Psoas muscle (tissue), 8 donors: ENCODE data around the gene CCDC192. TPM values are rescaled to one million over a fixed set of nuclear protein-coding genes. Genes with fewer than 3 reads are reported as not detected.

Source experiments
- ATAC-seq, 4 donors: fragments of 200-7000 bp; cut with Tn5 transposase; one replicate each; pipeline ENCODE4 v1.9.1; 2020; ENCODE audit warnings: moderate library complexity in 3 of 4, mild to moderate bottlenecking in 2 of 4
- DNase-seq, 2 donors: peaks; one replicate each; pipeline ENCODE4 v3.0.0-alpha.2; 2020
- H3K27ac ChIP-seq: fragments of 200-600 bp; one replicate; pipeline ENCODE4 v1.8.0; 2022
- H3K27me3 ChIP-seq, 3 donors: fragments of 200-600 bp in 1 of 3; one replicate each; pipeline versions ENCODE4 v1.6.1 to v1.8.0; 2013 to 2022; ENCODE audit warnings: low read length in 2 of 3, mild to moderate bottlenecking in 2 of 3, moderate library complexity in 1 of 3; ENCODE audit not compliant: insufficient read depth in 3 of 3
- H3K36me3 ChIP-seq, 2 donors: fragments of 200-600 bp in 1 of 2; one replicate each; pipeline versions ENCODE4 v1.6.1 to v1.8.0; 2013 to 2022; ENCODE audit warnings: low read depth in 1 of 2, mild to moderate bottlenecking in 1 of 2, moderate library complexity in 1 of 2; ENCODE audit not compliant: insufficient read depth in 1 of 2
- H3K4me1 ChIP-seq: fragments of 200-600 bp; one replicate; pipeline ENCODE4 v1.8.0; 2022
- H3K4me3 ChIP-seq: fragments of 200-600 bp; one replicate; pipeline ENCODE4 v1.8.0; 2022; ENCODE audit warnings: mild to moderate bottlenecking
- H3K9me3 ChIP-seq: fragments of 200-600 bp; one replicate; pipeline ENCODE4 v1.8.0; 2022
- WGBS, 3 donors: extraction: QIAGEN DNeasy Blood & Tissue Kit; methylation state at CpG; one replicate each; pipeline versions ENCODE4 v1.1.6 to v1.1.7; 2013; 5-methylcytosine and 5-hydroxymethylcytosine counted together
- intact Hi-C, 2 donors: fragments of 100-400 bp; cut with DNase I; formaldehyde crosslinking; loops; one replicate each; pipeline versions ENCODE4 v1.11.0 to v1.14.2; 2022
- polyA plus RNA-seq, 3 donors: library from polyadenylated mRNA; stranded (reverse); fragments of 200-250 nt; gene quantifications; one replicate each; pipeline ENCODE4 v1.2.3, GENCODE V29; 2013
- total RNA-seq, 4 donors: library from RNA; stranded (reverse); fragmentation: NEBNext Ultra II Directional in 2 of 4; extraction: Animal tissue kit (Norgen Biotek cat#: 25700) in 2 of 4; gene quantifications; one replicate each; pipeline versions ENCODE4 v1.2.1 to v1.2.4, GENCODE V29; 2021 to 2023
- TF ChIP-seq, protein P1 (sequence below): fragments of 200-600 bp; IDR thresholded peaks from one replicate; pipeline ENCODE4 v1.8.0; 2022; ENCODE audit warnings: antibody characterized with exemption
- donor health status: healthy with polysubstance abuse.
- donor health status: DM: no; HTN: no; CAD: no; lungs with moderate emphysema.
- donor health status: Bipolar disorder and iron deficiency.
- donor health status: healthy.
- donor health status: DM: yes; HTN: yes; CAD: no.
- donor health status: DM: no; HTN: no; CAD: no.
- donor health status: DM: no; HTN: no; CAD: no.
- donor health status: DM: yes; HTN: yes; CAD: no.

Gene CCDC192
- total and polyA plus RNA-seq, 7 donors: 0.12 to 1.2 (median 0.19) TPM; not detected in 4

DNA sequence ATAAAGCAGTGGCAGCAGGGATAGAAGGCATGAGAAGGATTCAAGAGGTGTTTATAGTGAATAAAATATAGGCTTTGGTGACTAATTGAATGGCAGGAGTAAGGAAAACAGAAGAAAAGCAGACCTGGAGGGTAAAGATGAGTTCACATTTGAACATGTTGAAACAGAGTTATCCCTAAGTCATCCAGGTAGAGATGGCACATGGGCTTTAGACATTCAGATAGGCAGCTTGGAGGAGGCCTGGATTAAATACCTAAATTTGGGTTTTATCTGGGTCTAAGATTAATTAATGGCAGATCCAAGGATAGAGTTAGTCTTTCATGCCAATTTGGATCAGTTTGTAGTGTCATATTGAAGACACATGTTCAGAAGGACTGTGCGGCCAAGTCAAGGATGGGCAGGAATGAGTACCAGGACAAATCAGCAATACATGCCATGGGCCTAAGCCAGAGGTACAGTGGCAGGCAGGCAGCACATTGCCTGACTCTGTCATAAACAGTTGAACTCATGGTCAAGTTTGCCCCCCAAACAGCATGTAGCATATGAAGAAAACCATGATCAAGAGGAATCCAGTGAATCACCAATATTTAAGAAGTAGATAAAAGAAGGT is 264.9 kb downstream of the CCDC192 start:
- DNase-seq: no peak
- H3K36me3 ChIP-seq: peaks cover 0 to 6% of the 10 kb centered on the region in 2 donors
- H3K4me1 ChIP-seq: no peaks in the 10 kb centered on the region
- no peaks in the 10 kb centered on the region for H3K27me3 ChIP-seq
- TF ChIP-seq, protein P1, sequence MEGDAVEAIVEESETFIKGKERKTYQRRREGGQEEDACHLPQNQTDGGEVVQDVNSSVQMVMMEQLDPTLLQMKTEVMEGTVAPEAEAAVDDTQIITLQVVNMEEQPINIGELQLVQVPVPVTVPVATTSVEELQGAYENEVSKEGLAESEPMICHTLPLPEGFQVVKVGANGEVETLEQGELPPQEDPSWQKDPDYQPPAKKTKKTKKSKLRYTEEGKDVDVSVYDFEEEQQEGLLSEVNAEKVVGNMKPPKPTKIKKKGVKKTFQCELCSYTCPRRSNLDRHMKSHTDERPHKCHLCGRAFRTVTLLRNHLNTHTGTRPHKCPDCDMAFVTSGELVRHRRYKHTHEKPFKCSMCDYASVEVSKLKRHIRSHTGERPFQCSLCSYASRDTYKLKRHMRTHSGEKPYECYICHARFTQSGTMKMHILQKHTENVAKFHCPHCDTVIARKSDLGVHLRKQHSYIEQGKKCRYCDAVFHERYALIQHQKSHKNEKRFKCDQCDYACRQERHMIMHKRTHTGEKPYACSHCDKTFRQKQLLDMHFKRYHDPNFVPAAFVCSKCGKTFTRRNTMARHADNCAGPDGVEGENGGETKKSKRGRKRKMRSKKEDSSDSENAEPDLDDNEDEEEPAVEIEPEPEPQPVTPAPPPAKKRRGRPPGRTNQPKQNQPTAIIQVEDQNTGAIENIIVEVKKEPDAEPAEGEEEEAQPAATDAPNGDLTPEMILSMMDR: no peak
- no peak overlapping the region for H3K4me3 ChIP-seq
- H3K9me3 ChIP-seq: no peaks in the 10 kb centered on the region
- no peak for ATAC-seq
- 39 to 79% (median 69%) methylated on average over 1 of the region's 1 CpG for WGBS, 3 donors
- H3K27ac ChIP-seq: no peak overlapping the region
- intact Hi-C loops: no loop called here

DNA sequence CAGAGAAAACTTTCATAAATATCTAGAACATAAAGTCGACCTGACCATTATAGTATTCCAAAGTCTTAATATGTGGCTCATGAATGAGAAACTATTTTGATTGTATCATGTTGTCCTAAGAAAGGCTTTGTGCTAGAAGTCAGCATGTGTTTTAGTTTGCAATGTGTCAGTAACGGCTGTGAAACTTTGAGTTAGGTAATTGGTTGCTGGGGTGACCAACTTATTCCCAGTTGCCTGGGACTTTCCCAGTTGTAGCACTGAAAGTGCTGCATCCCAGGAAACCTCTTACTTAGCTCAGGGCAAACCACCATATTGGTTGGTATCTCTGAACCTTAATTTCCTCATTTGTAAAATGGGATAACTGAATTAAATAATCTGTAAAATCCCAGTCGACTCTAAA is 265.8 kb downstream of the CCDC192 start:
- H3K27ac ChIP-seq: no peak overlapping the region

DNA sequence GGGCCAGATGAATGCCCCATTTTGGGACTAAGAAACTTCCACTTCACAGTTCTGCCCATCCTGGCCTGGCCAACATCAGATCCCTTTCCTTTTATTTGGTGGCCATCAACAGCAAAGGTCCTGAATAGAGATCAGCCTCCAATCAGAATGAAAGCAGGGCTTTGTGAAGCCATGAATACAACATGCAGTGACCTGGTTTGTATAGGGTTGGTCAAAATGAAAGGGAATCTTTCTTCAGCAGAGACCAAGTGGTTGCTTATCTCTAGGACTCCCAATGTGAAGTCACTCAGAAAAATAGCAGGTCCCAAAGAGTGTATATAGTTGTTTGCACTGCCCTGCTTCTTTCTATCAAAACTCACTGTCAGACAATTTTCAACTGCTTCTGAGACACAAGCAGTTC is 266.5 kb downstream of the CCDC192 start:
- ATAC-seq (no peak), DNase-seq (no peak)
- H3K36me3 ChIP-seq: peaks cover 0 to 6% of the 10 kb centered on the region in 2 donors
- H3K4me1 ChIP-seq: no peaks in the 10 kb centered on the region
- no peak overlapping the region for H3K4me3 ChIP-seq
- H3K9me3 ChIP-seq: no peaks in the 10 kb centered on the region
- no peaks in the 10 kb centered on the region for H3K27me3 ChIP-seq
- TF ChIP-seq, protein P1: no peak
- H3K27ac ChIP-seq: no peak overlapping the region
- intact Hi-C loops: no loop called here

More for the DNA sequence above, 265.8 kb downstream of the CCDC192 start:
- Histone ChIP-seq H3K36me3 (peaks cover 0 to 6% of the 10 kb centered on the region in 2 donors), H3K4me3 (no peak overlapping the region), H3K27me3 (no peaks in the 10 kb centered on the region), H3K4me1 (no peaks in the 10 kb centered on the region), H3K9me3 (no peaks in the 10 kb centered on the region)
- DNase-seq: no peak
- TF ChIP-seq, protein P1: no peak
- intact Hi-C loops: no loop called here
- ATAC-seq: no peak
- WGBS, 3 donors: 82 to 85% (median 83%) methylated on average over 3 of the region's 3 CpGs

DNA sequence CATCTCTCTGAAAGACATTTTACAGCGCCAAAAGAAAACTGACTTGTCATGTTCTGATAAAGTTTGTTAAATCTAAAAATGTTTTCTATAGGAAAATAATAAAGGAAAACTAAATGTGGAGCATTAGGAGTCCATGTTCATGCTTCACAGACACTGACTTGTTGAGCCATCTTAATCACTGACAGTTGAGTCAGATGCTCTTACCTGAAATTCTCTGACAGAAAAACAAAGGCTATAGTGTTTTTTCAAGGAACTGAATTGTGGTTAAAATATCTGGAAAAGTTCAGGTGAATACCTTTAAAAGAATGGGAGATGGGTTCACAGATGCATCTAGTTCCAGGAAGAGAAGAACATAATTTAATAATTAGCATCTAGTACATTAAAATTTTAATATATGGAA is 266.9 kb downstream of the CCDC192 start:
- H3K36me3 ChIP-seq: peaks cover 0 to 6% of the 10 kb centered on the region in 2 donors
- no peak overlapping the region for H3K4me3 ChIP-seq
- DNase-seq (no peak), ATAC-seq (no peak)
- intact Hi-C loops: no loop called here
- TF ChIP-seq, protein P1: no peak
- H3K27me3 ChIP-seq: no peaks in the 10 kb centered on the region
- no peaks in the 10 kb centered on the region for H3K9me3 ChIP-seq
- WGBS, 3 donors: 94 to 99% (median 97%) methylated on average over 1 of the region's 1 CpG
- H3K27ac ChIP-seq: no peak overlapping the region
- no peaks in the 10 kb centered on the region for H3K4me1 ChIP-seq

DNA sequence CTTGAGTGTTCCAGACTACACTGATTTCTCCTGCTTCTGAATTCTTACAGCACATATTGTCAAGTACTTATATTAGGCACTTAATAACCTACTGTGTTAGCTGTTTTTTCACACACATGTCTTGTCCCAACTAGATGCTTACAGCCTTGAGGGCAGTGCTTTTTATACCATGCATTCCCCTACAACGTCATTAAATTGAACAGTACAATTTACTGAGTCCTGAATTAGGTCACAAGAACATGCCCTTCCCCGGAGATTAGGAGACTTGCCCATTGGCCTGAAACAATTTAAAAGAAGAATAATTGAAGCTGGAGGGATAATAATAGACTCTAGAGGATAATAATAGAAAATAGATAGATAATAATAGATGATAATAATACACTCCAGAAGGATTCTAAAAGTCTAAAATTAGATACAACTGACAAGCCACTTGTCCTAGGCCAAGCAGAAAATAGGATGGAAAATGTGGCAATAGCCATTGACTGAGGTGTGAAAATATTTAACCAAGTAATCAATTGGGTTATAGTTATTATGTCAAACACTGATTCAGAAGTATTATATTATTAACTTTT is 267.7 kb downstream of the CCDC192 start:
- Histone ChIP-seq H3K4me3 (no peak overlapping the region), H3K36me3 (peaks cover 0 to 2% of the 10 kb centered on the region in 2 donors), H3K27ac (no peak overlapping the region), H3K9me3 (no peaks in the 10 kb centered on the region), H3K4me1 (no peaks in the 10 kb centered on the region), H3K27me3 (no peaks in the 10 kb centered on the region)
- 26 to 32% (median 28%) methylated on average over 2 of the region's 2 CpGs for WGBS, 3 donors
- intact Hi-C loops: no loop called here
- TF ChIP-seq, protein P1: no peak
- DNase-seq (no peak), ATAC-seq (no peak)
